ENCODE measurements around the gene SF3B1.
"Not testable (repeated sequence)": the region's sequence is repeated elsewhere in the genome, so short reads cannot be mapped to it uniquely, and the experiment has no call there.

The SF3B1 gene

GRCh38 chr2:197378086-197378485 is 56.7 kb downstream of the SF3B1 start:
- DNase-seq = no peak

GRCh38 chr2:197377670-197378069 is 57.2 kb downstream of the SF3B1 start:
- DNase-seq = no peak

- DNase-seq = no peak
Observed at GRCh38 chr2:197372592-197372991, 62.2 kb downstream of the SF3B1 start.

GRCh38 chr2:197370664-197371063 is 64.2 kb downstream of the SF3B1 start:
- DNase-seq = not testable (repeated sequence)

- DNase-seq = no peak
Observed at GRCh38 chr2:197369933-197370320, 64.9 kb downstream of the SF3B1 start.

GRCh38 chr2:197369228-197369932 is 65.4 kb downstream of the SF3B1 start:
- DNase-seq = no peak

GRCh38 chr2:197368412-197368811 is 66.4 kb downstream of the SF3B1 start:
- DNase-seq = no peak

GRCh38 chr2:197363998-197364397 is 70.8 kb downstream of the SF3B1 start:
- no peak for DNase-seq

GRCh38 chr2:197360744-197361156 is 74.1 kb downstream of the SF3B1 start:
- DNase-seq = no peak

GRCh38 chr2:197359859-197360258 is 75.0 kb downstream of the SF3B1 start:
- DNase-seq = no peak

GRCh38 chr2:197358931-197359330 is 75.9 kb downstream of the SF3B1 start:
- no peak for DNase-seq

- DNase-seq = no peak
Observed at GRCh38 chr2:197357986-197358385, 76.8 kb downstream of the SF3B1 start.

GRCh38 chr2:197356136-197356535 is 78.7 kb downstream of the SF3B1 start:
- peak; percentile 32 for DNase-seq

- DNase-seq = no peak
Observed at GRCh38 chr2:197354169-197354558, 80.7 kb downstream of the SF3B1 start.

- no peak for DNase-seq
Observed at GRCh38 chr2:197353393-197354168, 81.2 kb downstream of the SF3B1 start.

GRCh38 chr2:197349699-197350098 is 85.1 kb downstream of the SF3B1 start:
- no peak for DNase-seq

- DNase-seq = no peak
Observed at GRCh38 chr2:197348721-197349360, 86.0 kb downstream of the SF3B1 start.

GRCh38 chr2:197345846-197346370 is 88.9 kb downstream of the SF3B1 start:
- DNase-seq = no peak

GRCh38 chr2:197343968-197344367 is 90.9 kb downstream of the SF3B1 start:
- DNase-seq = not testable (repeated sequence)

GRCh38 chr2:197340591-197340990 is 94.2 kb downstream of the SF3B1 start:
- DNase-seq = no peak
